Fibroblast of the aortic adventitia (primary cell): ENCODE measurements around the gene CFAP61. TPM values are rescaled to one million over a fixed set of nuclear protein-coding genes. Genes with fewer than 3 reads are reported as not detected.

ENCODE experiments used
- DNase-seq: peaks from one replicate; pipeline ENCODE4 v3.0.0-alpha.2; 2010; ENCODE audit warnings: low read depth
- H3K4me3 ChIP-seq: 2 replicates; pipeline ENCODE4 v1.5.1; 2011; ENCODE audit warnings: low read depth, mild to moderate bottlenecking, control low read depth, low read length, moderate library complexity
- total RNA-seq: library from RNA; depleted of rRNA; stranded (reverse); fragments of >200 nt; gene quantifications from 2 replicates; pipeline ENCODE4 v1.2.3, GENCODE V29; 2012; ENCODE audit warnings: low replicate concordance
- TF ChIP-seq, protein P1 (sequence below): IDR thresholded peaks from 2 replicates; pipeline ENCODE4 v1.5.1; 2011; ENCODE audit warnings: mild to moderate bottlenecking, low read length, control low read depth, inconsistent platforms; ENCODE audit not compliant: insufficient read depth

Gene CFAP61
- total RNA-seq, 1 donor = 0.18 TPM

DNA sequence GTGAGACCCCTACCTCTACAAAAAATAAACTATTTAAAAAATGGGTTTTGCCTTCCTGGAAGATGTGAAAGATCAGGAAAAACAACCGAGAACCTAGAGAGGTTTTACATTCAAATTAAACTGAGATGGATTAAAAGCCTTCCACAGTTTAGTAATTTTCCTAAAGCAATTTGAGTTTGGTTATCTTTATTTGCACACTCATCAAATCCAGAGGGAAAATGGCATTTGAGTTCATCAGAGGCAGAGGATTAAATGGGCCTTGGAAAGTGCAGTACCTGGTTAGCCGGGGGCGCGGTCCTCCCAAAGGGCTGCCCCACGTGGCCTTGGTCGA, 158.6 kb downstream of the CFAP61 start:
- DNase-seq = no peak
- TF ChIP-seq, protein P1, sequence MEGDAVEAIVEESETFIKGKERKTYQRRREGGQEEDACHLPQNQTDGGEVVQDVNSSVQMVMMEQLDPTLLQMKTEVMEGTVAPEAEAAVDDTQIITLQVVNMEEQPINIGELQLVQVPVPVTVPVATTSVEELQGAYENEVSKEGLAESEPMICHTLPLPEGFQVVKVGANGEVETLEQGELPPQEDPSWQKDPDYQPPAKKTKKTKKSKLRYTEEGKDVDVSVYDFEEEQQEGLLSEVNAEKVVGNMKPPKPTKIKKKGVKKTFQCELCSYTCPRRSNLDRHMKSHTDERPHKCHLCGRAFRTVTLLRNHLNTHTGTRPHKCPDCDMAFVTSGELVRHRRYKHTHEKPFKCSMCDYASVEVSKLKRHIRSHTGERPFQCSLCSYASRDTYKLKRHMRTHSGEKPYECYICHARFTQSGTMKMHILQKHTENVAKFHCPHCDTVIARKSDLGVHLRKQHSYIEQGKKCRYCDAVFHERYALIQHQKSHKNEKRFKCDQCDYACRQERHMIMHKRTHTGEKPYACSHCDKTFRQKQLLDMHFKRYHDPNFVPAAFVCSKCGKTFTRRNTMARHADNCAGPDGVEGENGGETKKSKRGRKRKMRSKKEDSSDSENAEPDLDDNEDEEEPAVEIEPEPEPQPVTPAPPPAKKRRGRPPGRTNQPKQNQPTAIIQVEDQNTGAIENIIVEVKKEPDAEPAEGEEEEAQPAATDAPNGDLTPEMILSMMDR = no peak
- no peak overlapping the region for H3K4me3 ChIP-seq

DNA sequence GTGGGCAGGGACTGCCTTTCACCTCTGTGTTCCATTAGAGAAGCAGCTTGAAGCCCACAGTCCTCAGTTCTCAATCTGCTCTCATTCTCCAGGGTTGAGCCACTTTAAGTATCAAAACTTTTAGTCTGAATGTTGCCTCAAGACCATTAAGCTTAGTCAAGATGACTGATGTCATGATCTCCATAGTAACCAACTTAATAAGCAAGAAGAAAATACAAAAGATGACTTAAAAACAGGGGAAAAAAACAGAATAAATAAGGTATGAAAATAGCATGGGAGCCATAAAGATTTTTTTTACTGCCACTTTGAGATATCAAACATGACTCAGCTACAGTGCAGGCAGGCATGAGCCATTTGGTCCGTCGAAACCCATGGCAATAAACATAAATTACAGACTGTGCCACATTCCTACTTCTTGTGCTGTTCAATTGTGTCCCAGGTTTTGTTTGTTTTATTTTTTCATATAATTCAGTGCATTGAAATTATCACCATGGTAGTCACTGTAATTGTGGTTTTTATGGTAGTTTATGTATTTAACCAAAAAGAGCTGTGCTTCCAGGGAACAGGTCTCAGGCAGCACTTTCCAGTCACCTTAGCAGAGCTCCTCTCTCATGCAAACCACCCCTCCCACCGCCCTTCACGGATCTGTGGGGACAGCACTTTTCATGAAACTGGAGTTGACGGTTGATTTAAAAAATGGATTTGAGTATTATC, 159.1 kb downstream of the CFAP61 start:
- TF ChIP-seq, protein P1 = no peak
- no peak overlapping the region for H3K4me3 ChIP-seq
- DNase-seq = no peak

DNA sequence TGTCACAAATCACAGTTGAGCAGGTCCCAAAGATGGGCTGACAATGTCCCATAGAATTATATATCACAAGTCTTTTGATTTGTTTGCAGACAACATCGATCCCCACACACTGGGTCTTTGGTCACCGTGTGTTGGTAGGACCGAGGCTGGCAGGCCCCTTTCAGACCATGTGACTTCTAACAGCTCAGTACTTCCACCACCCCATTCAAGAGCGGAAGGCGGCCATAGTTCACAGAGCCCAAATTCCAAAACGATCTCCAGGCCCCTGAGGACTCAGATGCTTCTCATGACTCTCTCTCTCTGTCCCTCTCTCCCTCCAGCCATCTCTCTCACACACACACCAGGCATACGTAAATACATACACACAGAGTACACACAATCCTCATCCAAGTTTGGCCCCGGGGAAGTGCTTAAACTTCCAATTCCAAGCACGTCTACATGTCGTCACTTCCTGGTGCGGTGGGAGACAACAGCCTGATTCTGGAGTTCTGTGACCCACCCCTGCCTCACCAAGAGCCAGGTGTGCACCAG, 159.7 kb downstream of the CFAP61 start:
- TF ChIP-seq, protein P1 = no peak
- H3K4me3 ChIP-seq = no peak overlapping the region
- DNase-seq = no peak

DNA sequence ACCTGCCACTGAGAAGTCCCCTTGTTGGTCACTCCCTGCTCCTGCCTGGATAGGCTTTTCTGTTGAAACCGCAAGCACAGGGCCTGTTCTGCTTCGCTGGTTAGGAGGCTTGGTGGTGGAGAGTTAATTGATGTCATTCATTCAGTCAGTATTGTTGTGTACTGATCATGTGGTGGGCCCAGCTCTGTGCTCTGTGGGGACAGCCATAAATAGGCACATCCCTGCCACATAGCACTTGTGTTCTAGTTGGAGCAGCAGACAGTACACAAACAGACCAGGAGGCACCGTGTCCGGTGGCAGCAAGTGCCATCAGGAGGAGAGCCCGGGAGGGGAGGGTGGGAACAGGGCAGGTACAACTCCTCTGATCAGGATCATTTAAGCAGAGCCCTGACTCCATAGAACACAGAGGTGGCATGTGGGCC, 160.4 kb downstream of the CFAP61 start:
- no peak overlapping the region for H3K4me3 ChIP-seq
- TF ChIP-seq, protein P1 = no peak
- no peak for DNase-seq

DNA sequence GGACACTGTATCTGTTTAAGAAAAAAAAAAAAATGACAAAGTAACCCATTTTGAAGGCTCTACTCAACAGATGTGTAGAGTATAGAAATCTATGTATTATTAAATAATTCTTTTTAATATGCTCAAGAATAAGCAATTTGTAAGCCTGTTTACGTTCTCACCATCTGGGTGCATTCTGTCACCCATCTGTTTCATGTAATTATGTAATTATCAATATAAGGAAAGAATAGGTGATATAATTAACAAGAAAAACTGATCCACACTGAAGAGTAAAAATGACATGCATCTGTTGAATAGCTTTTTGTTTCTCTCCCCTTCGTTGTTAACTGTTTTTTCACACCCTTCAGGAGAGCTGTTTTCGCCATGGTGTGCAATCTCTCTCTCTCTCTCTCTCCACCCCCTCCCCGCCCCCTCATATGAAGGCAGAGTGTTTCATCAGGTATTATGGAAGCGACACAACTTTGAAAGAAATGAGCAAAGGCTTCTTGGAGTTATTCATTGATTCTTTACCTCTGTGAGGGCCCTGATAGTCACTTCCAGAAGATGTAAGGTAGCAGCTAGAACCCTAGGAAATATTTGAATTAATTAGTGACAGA, 161.3 kb downstream of the CFAP61 start:
- H3K4me3 ChIP-seq = no peak overlapping the region
- TF ChIP-seq, protein P1 = no peak
- DNase-seq = no peak

DNA sequence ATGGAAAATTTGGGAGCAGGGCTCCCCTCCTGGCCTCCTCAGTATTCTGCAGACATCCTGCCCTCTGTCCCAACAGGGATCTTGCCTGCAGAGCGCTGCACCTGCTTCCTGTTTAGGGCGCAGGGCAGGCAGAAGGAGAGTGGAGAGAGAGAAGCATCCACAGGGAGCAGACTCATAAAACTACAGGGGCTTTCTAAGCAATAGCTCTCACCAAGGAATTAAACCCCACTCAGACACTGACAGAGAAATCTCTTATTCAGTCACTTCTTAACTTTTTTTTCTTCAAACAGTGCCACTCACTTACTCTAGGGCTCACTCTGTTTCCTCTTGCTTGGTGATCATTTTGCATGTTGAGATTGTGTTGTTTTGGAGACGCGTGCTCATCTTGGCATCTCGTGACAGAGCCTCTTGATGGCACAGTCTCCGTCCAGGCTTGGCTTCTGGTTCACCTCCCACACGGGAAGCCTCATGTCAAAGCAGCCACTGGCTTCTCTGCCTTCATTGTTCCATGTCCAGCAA, 162.5 kb downstream of the CFAP61 start:
- TF ChIP-seq, protein P1 = no peak
- no peak for DNase-seq
- H3K4me3 ChIP-seq = no peak overlapping the region
